Adrenal gland (tissue), 5 donors: ENCODE results near the gene CD163.

Experiments
- CTCF ChIP-seq, 6 experiments: fragments of 450-650 bp in 4 of 6; fragments of 200-600 bp in 2 of 6; sonication (generic) in 1 of 6; IDR thresholded peaks; 1 replicate in 5 of 6; 2 replicates in 1 of 6; pipeline versions ENCODE4 v1.5.1 to v1.8.0; 2016 to 2021; ENCODE audit warnings: antibody characterized with exemption in 6 of 6, mild to moderate bottlenecking in 2 of 6, moderate library complexity in 1 of 6
- POLR2A ChIP-seq, 2 donors: fragments of 450-650 bp; IDR thresholded peaks; one replicate each; pipeline ENCODE4 v1.6.1; 2017; ENCODE audit warnings: antibody characterized with exemption in 2 of 2, mild to moderate bottlenecking in 2 of 2, moderate library complexity in 1 of 2
- donor health status: DM: no; HTN: no; CAD: no.

GRCh38 chr12:7486512-7486911, 17.1 kb downstream of the CD163 start:
- TF ChIP-seq CTCF (IDR thresholded peaks at IDR 0.05), result no peak
- no peak for TF ChIP-seq POLR2A (IDR thresholded peaks at IDR 0.05)
